Stimulated activated CD8-positive, alpha-beta memory T cell treated with anti-CD3 and anti-CD28 coated beads, Interleukin-4, amount 100 ng/mL, for 4 hours (primary cell): ENCODE measurements around the gene GNPTG.
A peak's percentile ranks its signal among the peaks of the same experiment; 100 is the strongest.

Experiments used
- DNase-seq, 2 donors: peaks; one replicate each; pipeline ENCODE4 v3.0.0-alpha.2; 2020; ENCODE audit warnings: low read depth in 2 of 2, low spot score in 1 of 2

The GNPTG gene

GRCh38 chr16:1367486-1368174 is 15.9 kb downstream of the GNPTG start:
- DNase-seq: no peak

- DNase-seq: no peak
Observed at GRCh38 chr16:1371054-1371978, 19.6 kb downstream of the GNPTG start.

GRCh38 chr16:1372292-1372950 is 20.7 kb downstream of the GNPTG start:
- DNase-seq: no peak

- no peak for DNase-seq
Observed at GRCh38 chr16:1374418-1375297, 22.9 kb downstream of the GNPTG start.

GRCh38 chr16:1375298-1375640 is 23.5 kb downstream of the GNPTG start:
- DNase-seq: no peak

- DNase-seq: no peak
Observed at GRCh38 chr16:1375741-1376410, 24.1 kb downstream of the GNPTG start.

- no peak for DNase-seq
Observed at GRCh38 chr16:1377406-1378010, 25.8 kb downstream of the GNPTG start.

GRCh38 chr16:1378087-1378803 is 26.5 kb downstream of the GNPTG start:
- DNase-seq: no peak

GRCh38 chr16:1378804-1379303 is 27.1 kb downstream of the GNPTG start:
- peak; percentile 14 to 56 for DNase-seq

- peak; percentile 23 to 37 for DNase-seq
Observed at GRCh38 chr16:1379304-1380076, 27.8 kb downstream of the GNPTG start.

GRCh38 chr16:1380195-1380594 is 28.5 kb downstream of the GNPTG start:
- DNase-seq: no peak

GRCh38 chr16:1381612-1382406 is 30.1 kb downstream of the GNPTG start:
- no peak for DNase-seq

GRCh38 chr16:1383556-1383955 is 31.8 kb downstream of the GNPTG start:
- DNase-seq: no peak

- no peak for DNase-seq
Observed at GRCh38 chr16:1385232-1385631, 33.5 kb downstream of the GNPTG start.

GRCh38 chr16:1387331-1387730 is 35.6 kb downstream of the GNPTG start:
- no peak for DNase-seq

- DNase-seq: no peak
Observed at GRCh38 chr16:1389762-1390161, 38.0 kb downstream of the GNPTG start.

- no peak for DNase-seq
Observed at GRCh38 chr16:1390239-1390779, 38.6 kb downstream of the GNPTG start.
